ENCODE measurements around the gene BASP1.

DNA sequence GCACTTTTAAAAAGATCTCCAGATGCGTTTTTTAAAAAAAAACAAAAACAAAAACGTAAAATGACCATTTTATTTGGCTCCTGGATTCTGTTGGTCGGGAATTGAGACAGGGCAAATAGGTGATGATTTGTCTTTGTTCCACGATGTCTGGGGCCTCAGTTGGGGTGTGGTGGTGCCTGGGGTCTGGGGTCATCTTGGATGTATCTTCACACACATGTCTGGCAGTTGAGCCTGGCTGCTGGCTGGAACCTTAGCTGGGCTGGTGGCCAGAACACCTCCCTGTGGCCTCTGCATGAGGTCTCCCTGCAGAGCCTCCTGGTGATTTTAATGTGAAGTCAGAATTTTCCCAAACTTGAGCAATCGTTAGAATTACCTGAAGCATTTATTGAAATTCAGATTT, 42.5 kb upstream of the BASP1 start:
- TF ChIP-seq POLR2A (IDR thresholded peaks at IDR 0.05), result no peak
- TF ChIP-seq CTCF (IDR thresholded peaks at IDR 0.05), result no peak
